Left ventricle myocardium superior (tissue), 1 donor: Measurements from ENCODE around the gene KRTAP19-5. TPM values are rescaled to one million over a fixed set of nuclear protein-coding genes. Genes with fewer than 3 reads are reported as not detected.
"Not testable (repeated sequence)": the region's sequence is repeated elsewhere in the genome, so short reads cannot be mapped to it uniquely, and the experiment has no call there.

Experiments used
- ATAC-seq: fragments of 200-7000 bp; cut with Tn5 transposase; one replicate; pipeline ENCODE4 v1.9.1; 2020; ENCODE audit warnings: mild to moderate bottlenecking, moderate library complexity
- DNase-seq: peaks from one replicate; pipeline ENCODE4 v3.0.0-alpha.2; 2020
- intact Hi-C: fragments of 100-400 bp; cut with micrococcal nuclease; formaldehyde crosslinking; loops from one replicate; pipeline ENCODE4 v1.11.0; 2022
- long read RNA-seq: library from polyadenylated mRNA; unstranded; transcript quantifications from one replicate; pipeline ENCODE4 v2.0.0, GENCODE V29; 2021
- total RNA-seq: library from RNA; stranded (reverse); fragmentation: NEBNext Ultra II Directional; extraction: Animal tissue kit (Norgen Biotek cat#: 25700); gene quantifications from one replicate; pipeline ENCODE4 v1.2.1, GENCODE V29; 2021
- donor health status: DM: no; HTN: yes; CAD: no; lungs with severe emphysema.

KRTAP19-5 gene
- total RNA-seq, result not detected
- long read RNA-seq, result 0 reads

- ATAC-seq (no peak), DNase-seq (no peak)
- intact Hi-C loops, result no loop called here
Measured at GRCh38 chr21:30502041-30502440, at the start of gene KRTAP19-5. KRTAP19-5 (minus strand) TSS chr21:30502141; CDS start chr21:30502090, 51 bp downstream.

- ATAC-seq (no peak), DNase-seq (no peak)
- intact Hi-C loops, result no loop called here
Measured at GRCh38 chr21:30541764-30542163, 39.8 kb upstream of the KRTAP19-5 start, which contains the start of gene KRTAP19-6. KRTAP19-6 (minus strand) TSS chr21:30541864; CDS start chr21:30541833, 31 bp downstream.

GRCh38 chr21:30518876-30519275 lies 16.9 kb upstream of the KRTAP19-5 start:
- ATAC-seq (no peak), DNase-seq (no peak)
- intact Hi-C loops, result no loop called here

GRCh38 chr21:30515681-30516080 lies 13.7 kb upstream of the KRTAP19-5 start:
- ATAC-seq, result no peak
- no peak for DNase-seq
- intact Hi-C loops, result no loop called here

GRCh38 chr21:30505621-30506205 lies 3.8 kb upstream of the KRTAP19-5 start:
- DNase-seq, intact Hi-C loops, ATAC-seq: not testable (repeated sequence)

- no peak for ATAC-seq
- DNase-seq, result no peak
- intact Hi-C loops, result no loop called here
Measured at GRCh38 chr21:30497065-30497464, 4.9 kb downstream of the KRTAP19-5 start, which contains the start of gene KRTAP19-4. KRTAP19-4 (minus strand) TSS chr21:30497165; CDS start chr21:30497110, 55 bp downstream.

GRCh38 chr21:30491963-30492428 lies 9.9 kb downstream of the KRTAP19-5 start, which contains the start of gene KRTAP19-3:
KRTAP19-3 (minus strand) TSS chr21:30492013; CDS start chr21:30491957, 56 bp downstream.
- no peak for ATAC-seq
- intact Hi-C loops, result no loop called here
- DNase-seq, result no peak

- no peak for ATAC-seq
- intact Hi-C loops, result no loop called here
- DNase-seq, result no peak
Measured at GRCh38 chr21:30487336-30487735, 14.6 kb downstream of the KRTAP19-5 start, which contains the start of gene KRTAP19-2. KRTAP19-2 (minus strand) TSS chr21:30487436; CDS start chr21:30487348, 88 bp downstream.

- intact Hi-C loops, result no loop called here
- no peak for ATAC-seq
- no peak for DNase-seq
Measured at GRCh38 chr21:30486180-30486579, 15.8 kb downstream of the KRTAP19-5 start.

GRCh38 chr21:30482130-30482529 lies 19.8 kb downstream of the KRTAP19-5 start:
- intact Hi-C loops, result no loop called here
- peak; percentile 88 for ATAC-seq
- no peak for DNase-seq

- intact Hi-C loops, result no loop called here
- no peak for ATAC-seq
Measured at GRCh38 chr21:30480145-30480544, 21.8 kb downstream of the KRTAP19-5 start, which contains the start of gene KRTAP19-1. KRTAP19-1 (minus strand) TSS chr21:30480367; CDS start chr21:30480317, 50 bp downstream.

GRCh38 chr21:30479259-30479658 lies 22.7 kb downstream of the KRTAP19-5 start:
- ATAC-seq (peak; percentile 62), DNase-seq (no peak)
- intact Hi-C loops, result no loop called here

More at GRCh38 chr21:30480145-30480544, 21.8 kb downstream of the KRTAP19-5 start, which contains the start of gene KRTAP19-1:
- DNase-seq, result no peak

GRCh38 chr21:30478004-30478403 lies 23.9 kb downstream of the KRTAP19-5 start:
- no peak for DNase-seq
- ATAC-seq, result no peak
- intact Hi-C loops, result no loop called here

GRCh38 chr21:30468900-30469714 lies 32.8 kb downstream of the KRTAP19-5 start:
- ATAC-seq (no peak), DNase-seq (no peak)
- intact Hi-C loops, result no loop called here

- ATAC-seq (no peak), DNase-seq (no peak)
- intact Hi-C loops, result no loop called here
Measured at GRCh38 chr21:30463713-30464112, 38.2 kb downstream of the KRTAP19-5 start.

Other genes with a start within 250 kb of the KRTAP19-5 start
- not detected for gene KRTAP24-1, start 219.2 kb downstream of the KRTAP19-5 start, total RNA-seq
- gene KRTAP25-1, start 212.6 kb downstream of the KRTAP19-5 start, total RNA-seq, result not detected
- not detected for gene KRTAP26-1, start 181.8 kb downstream of the KRTAP19-5 start, total RNA-seq
- not detected for gene KRTAP27-1, start 164.4 kb downstream of the KRTAP19-5 start, total RNA-seq
- gene KRTAP23-1, start 153.5 kb downstream of the KRTAP19-5 start, total RNA-seq, result not detected
- gene KRTAP13-2, start 129.9 kb downstream of the KRTAP19-5 start, total RNA-seq, result not detected
- gene KRTAP13-1, start 106.1 kb downstream of the KRTAP19-5 start, total RNA-seq, result not detected
- not detected for gene KRTAP13-3, start 76.2 kb downstream of the KRTAP19-5 start, total RNA-seq
- not detected for gene KRTAP13-4, start 71.9 kb downstream of the KRTAP19-5 start, total RNA-seq
- not detected for gene KRTAP15-1, start 61.9 kb downstream of the KRTAP19-5 start, total RNA-seq
- gene KRTAP19-1, start 21.8 kb downstream of the KRTAP19-5 start, total RNA-seq, result not detected
- not detected for gene KRTAP19-2, start 14.7 kb downstream of the KRTAP19-5 start, total RNA-seq
- gene KRTAP19-3, start 10.1 kb downstream of the KRTAP19-5 start, total RNA-seq, result not detected
- not detected for gene KRTAP19-4, start 5.0 kb downstream of the KRTAP19-5 start, total RNA-seq
- gene KRTAP19-6, start 39.7 kb upstream of the KRTAP19-5 start, total RNA-seq, result not detected
- not detected for gene KRTAP19-7, start 59.2 kb upstream of the KRTAP19-5 start, total RNA-seq
- gene KRTAP22-2, start 88.3 kb upstream of the KRTAP19-5 start, total RNA-seq, result not detected
- gene KRTAP6-3, start 90.3 kb upstream of the KRTAP19-5 start, total RNA-seq, result not detected
- not detected for gene KRTAP6-2, start 96.8 kb upstream of the KRTAP19-5 start, total RNA-seq
- gene KRTAP22-1, start 98.9 kb upstream of the KRTAP19-5 start, total RNA-seq, result not detected
- gene KRTAP6-1, start 111.8 kb upstream of the KRTAP19-5 start, total RNA-seq, result not detected
- gene KRTAP20-1, start 114.3 kb upstream of the KRTAP19-5 start, total RNA-seq, result not detected
- gene KRTAP20-4, start 118.5 kb upstream of the KRTAP19-5 start, total RNA-seq, result not detected
- not detected for gene KRTAP20-2, start 133.1 kb upstream of the KRTAP19-5 start, total RNA-seq
- not detected for gene KRTAP20-3, start 140.7 kb upstream of the KRTAP19-5 start, total RNA-seq
- not detected for gene KRTAP21-3, start 216.6 kb upstream of the KRTAP19-5 start, total RNA-seq
- not detected for gene KRTAP21-2, start 245.1 kb upstream of the KRTAP19-5 start, total RNA-seq